Activated B cell treated with CpG ODN at 0.5 μM for 24 hours (primary cell): ENCODE data around the gene HDHD3. TPM values are rescaled to one million over a fixed set of nuclear protein-coding genes. Genes with fewer than 3 reads are reported as not detected.

Experiments
- ATAC-seq: fragments of 200-7000 bp; cut with Tn5 transposase; one replicate; pipeline ENCODE4 v1.10.0; 2021; ENCODE audit warnings: low read depth, mild to moderate bottlenecking, moderate library complexity
- CTCF ChIA-PET: fragments of 350-600 bp; sonication (Branson Sonifier 250); formaldehyde crosslinking; loops from one replicate; lab custom pipeline; 2021; ENCODE audit warnings: antibody characterized with exemption; lab: Charles Lee
- POLR2A ChIA-PET: fragments of 350-600 bp; sonication (Branson Sonifier 250); formaldehyde crosslinking; loops from one replicate; lab custom pipeline; 2021; ENCODE audit warnings: antibody characterized with exemption; lab: Charles Lee
- DNase-seq: peaks from one replicate; pipeline ENCODE4 v3.0.0; 2022
- H3K27ac Mint-ChIP-seq: one replicate; pipeline ENCODE4 v1.8.0; 2020; ENCODE audit warnings: mixed read lengths
- H3K27me3 Mint-ChIP-seq: one replicate; pipeline ENCODE4 v1.8.0; 2021; ENCODE audit warnings: mixed read lengths
- H3K36me3 Mint-ChIP-seq: one replicate; pipeline ENCODE4 v1.8.0; 2021; ENCODE audit warnings: low read depth, mixed read lengths
- H3K4me1 Mint-ChIP-seq: one replicate; pipeline ENCODE4 v1.8.0; 2021; ENCODE audit warnings: mixed read lengths
- H3K4me3 Mint-ChIP-seq: one replicate; pipeline ENCODE4 v1.8.0; 2020; ENCODE audit warnings: mild to moderate bottlenecking, mixed read lengths
- H3K9me3 Mint-ChIP-seq: one replicate; pipeline ENCODE4 v1.8.0; 2020; ENCODE audit warnings: mixed read lengths
- intact Hi-C: fragments of 100-400 bp; cut with micrococcal nuclease; formaldehyde crosslinking; loops from one replicate; pipeline ENCODE4 v1.15.1; 2024
- total RNA-seq: library from RNA; stranded (reverse); gene quantifications from 2 replicates; pipeline ENCODE4 v1.2.3, GENCODE V29; 2022
- TF ChIP-seq, protein P1 (sequence below): fragments of 200-600 bp; IDR thresholded peaks from one replicate; pipeline ENCODE4 v1.8.0; 2022; ENCODE audit warnings: antibody characterized with exemption, mild to moderate bottlenecking

The HDHD3 gene
- total RNA-seq, 1 donor from 2014 or later: 23.9 TPM

DNA sequence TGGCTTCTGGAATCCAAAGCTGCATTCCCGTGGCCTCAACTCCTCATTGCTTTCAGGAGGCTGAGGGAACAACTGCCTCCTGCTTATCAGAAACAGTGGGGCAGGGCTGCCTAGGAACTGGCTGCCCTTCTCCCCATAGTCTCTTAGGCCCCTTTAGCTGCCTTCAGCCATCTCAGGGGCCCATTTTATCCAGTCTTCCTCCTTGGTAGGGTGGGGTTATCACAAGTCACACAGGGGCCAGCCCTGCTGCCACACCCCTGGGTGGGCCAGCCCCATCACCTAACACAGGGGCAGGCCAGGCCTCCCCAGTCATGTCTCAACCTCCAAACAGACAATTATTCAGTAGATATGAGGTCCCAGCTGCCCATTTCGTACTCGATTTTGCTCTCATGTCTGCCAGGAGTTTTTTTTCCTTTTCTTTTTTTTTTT is 20.4 kb upstream of the HDHD3 start:
- Mint-ChIP-seq H3K36me3 (peaks cover 18% of the 10 kb centered on the region), H3K4me3 (no peak overlapping the region), H3K9me3 (no peaks in the 10 kb centered on the region), H3K27me3 (no peaks in the 10 kb centered on the region), H3K27ac (no peak overlapping the region), H3K4me1 (peaks cover 17% of the 10 kb centered on the region)
- DNase-seq: no peak
- TF ChIP-seq, protein P1, sequence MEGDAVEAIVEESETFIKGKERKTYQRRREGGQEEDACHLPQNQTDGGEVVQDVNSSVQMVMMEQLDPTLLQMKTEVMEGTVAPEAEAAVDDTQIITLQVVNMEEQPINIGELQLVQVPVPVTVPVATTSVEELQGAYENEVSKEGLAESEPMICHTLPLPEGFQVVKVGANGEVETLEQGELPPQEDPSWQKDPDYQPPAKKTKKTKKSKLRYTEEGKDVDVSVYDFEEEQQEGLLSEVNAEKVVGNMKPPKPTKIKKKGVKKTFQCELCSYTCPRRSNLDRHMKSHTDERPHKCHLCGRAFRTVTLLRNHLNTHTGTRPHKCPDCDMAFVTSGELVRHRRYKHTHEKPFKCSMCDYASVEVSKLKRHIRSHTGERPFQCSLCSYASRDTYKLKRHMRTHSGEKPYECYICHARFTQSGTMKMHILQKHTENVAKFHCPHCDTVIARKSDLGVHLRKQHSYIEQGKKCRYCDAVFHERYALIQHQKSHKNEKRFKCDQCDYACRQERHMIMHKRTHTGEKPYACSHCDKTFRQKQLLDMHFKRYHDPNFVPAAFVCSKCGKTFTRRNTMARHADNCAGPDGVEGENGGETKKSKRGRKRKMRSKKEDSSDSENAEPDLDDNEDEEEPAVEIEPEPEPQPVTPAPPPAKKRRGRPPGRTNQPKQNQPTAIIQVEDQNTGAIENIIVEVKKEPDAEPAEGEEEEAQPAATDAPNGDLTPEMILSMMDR: no peak
- intact Hi-C loops: no loop called here
- ChIA-PET CTCF (no interaction called here), POLR2A (interaction anchor here (0.6 kb wide), 1 partner anchor 668 kb away, joined by 11 read pairs; no protein-coding TSS in a partner anchor)
- ATAC-seq: no peak

DNA sequence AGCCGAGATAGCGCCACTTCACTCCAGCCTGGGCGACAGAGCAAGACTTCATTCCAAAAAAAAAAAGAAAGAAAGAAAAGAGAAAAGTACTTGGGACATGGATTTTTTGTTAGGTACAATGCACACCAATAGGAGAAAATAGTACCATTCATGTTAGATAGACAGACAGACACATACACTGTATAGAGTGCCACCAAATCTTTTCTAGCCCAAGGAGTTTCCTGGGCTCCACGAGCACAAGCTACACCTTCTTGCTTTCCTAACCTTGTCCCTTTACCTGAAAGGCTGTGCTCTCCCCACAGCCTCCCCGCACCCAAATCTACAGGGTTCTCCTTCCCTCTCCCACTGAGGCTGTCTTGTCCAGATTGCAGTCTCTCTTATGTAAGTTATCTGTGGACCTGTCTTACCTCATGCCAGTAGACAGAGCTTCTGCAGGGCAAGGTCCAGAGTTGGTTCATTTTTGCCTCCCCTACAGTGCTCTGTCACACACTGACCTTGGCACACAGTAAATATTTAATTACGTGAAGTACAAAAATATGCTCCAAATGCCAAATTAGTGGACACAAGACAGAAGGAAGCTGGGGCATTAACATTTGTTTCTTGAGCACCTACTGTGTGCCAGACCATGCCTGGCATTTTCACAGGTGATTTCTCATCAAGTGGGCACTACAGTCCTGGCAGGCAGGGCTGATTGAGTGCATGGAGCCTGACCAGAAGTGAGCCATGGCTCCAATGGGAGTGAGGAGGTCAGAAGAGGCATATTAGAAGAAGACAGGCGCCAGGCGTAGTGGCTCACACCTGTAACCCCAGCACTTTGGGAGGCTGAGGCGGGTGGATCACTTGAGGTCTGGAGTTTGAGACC is 18.4 kb upstream of the HDHD3 start:
- Mint-ChIP-seq H3K27ac (no peak overlapping the region), H3K4me1 (peaks cover 5% of the 10 kb centered on the region), H3K36me3 (peaks cover 33% of the 10 kb centered on the region), H3K4me3 (no peak overlapping the region), H3K27me3 (no peaks in the 10 kb centered on the region), H3K9me3 (no peaks in the 10 kb centered on the region)
- intact Hi-C loops: no loop called here
- CTCF ChIA-PET: no interaction called here
- POLR2A ChIA-PET: interaction anchor here (0.6 to 1.5 kb wide), 2 partner anchors 19 to 136 kb away, joined by 10 to 12 read pairs; partner anchors contain the start of gene HDHD3
- ATAC-seq: no peak
- TF ChIP-seq, protein P1: no peak
- no peak for DNase-seq

DNA sequence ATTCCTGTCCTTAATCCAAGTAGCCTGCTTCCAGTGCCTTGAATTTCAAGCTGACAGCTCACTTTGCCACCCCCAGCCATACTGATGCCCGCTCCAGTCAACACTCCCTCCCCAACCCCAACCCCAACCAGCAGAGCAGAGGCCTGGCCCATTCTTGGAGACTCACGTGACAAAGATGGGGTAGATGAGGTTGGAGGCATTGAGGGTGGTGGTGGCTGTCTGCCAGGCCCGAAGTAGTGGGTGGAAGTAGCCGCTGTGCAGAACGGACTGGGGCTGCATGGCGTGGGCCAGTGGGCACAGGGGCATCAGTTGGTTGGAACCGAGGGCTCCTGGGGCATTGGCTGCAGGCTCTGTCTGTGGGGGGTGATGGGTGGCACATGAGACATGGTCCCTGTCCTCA is 16.5 kb upstream of the HDHD3 start:
- CTCF ChIA-PET: interaction anchor here (0.9 kb wide), 1 partner anchor 13 kb away, joined by 5 read pairs; no protein-coding TSS in a partner anchor
- Mint-ChIP-seq H3K36me3 (peaks cover 49% of the 10 kb centered on the region), H3K4me1 (no peaks in the 10 kb centered on the region), H3K27me3 (no peaks in the 10 kb centered on the region), H3K4me3 (no peak overlapping the region), H3K9me3 (no peaks in the 10 kb centered on the region), H3K27ac (no peak overlapping the region)
- TF ChIP-seq, protein P1: no peak
- DNase-seq (no peak), ATAC-seq (no peak)
- intact Hi-C loops: no loop called here
- POLR2A ChIA-PET: no interaction called here

DNA sequence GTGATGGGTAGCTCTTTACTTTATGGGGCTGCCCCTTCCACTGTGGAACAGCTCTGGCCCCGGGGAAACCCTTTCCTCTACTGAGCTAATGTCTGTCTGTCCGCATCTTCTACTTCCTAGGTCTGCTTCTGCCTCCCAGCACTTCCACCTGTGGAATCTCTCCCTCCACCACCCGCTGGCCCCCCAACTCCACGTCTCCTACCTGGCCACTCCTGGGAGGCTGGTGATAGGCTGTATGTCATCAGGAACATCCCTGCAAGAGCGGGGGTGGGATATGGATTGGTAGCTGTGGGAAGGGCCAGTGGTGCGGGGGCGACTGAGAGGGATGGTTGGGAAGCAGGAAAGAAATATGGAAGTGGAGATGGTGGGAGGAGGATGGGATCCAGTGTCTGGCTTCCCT is 15.1 kb upstream of the HDHD3 start:
- Mint-ChIP-seq H3K4me3 (no peak overlapping the region), H3K4me1 (no peaks in the 10 kb centered on the region), H3K27ac (no peak overlapping the region), H3K27me3 (no peaks in the 10 kb centered on the region), H3K36me3 (peaks cover 62% of the 10 kb centered on the region), H3K9me3 (no peaks in the 10 kb centered on the region)
- intact Hi-C loops: no loop called here
- no peak for DNase-seq
- ChIA-PET CTCF (no interaction called here), POLR2A (no interaction called here)
- ATAC-seq: no peak
- TF ChIP-seq, protein P1: no peak

DNA sequence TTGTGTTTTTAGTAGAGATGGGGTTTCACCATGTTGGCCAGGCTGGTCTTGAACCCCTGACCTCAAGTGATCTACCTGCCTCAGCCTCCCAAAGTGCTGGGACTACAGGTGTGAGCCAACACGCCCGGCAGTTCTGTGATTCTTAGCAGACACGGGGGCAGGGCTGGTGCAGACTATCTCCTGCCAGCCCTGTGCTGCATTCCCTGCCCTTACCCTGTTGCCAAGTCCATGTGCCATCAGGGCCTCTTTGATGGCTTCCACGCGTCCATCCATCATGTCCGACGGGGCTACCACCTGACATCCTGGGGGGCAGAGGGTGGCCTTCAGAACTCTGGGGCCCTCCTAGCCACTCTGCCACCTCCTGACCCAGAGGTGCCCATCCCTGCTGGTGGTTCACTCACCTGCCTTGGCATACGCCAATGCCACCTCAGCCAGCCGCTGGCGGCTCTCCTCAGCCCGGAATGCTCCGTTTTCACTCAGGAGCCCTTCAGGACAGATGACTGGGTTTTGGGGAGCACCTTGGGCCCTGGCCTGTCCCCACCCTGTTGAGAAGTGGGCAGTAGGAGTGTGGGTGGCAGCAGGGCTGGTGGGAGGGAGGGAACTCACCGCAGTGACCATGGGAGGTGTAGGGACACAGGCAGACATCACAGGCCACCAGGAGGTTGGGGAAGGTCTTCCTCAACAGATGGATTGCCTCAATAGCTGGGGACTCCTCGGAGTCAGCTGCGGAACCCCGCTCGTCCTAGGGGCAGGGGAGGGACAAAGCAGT is 13.6 kb upstream of the HDHD3 start:
- DNase-seq: no peak
- peaks cover 63% of the 10 kb centered on the region for H3K36me3 Mint-ChIP-seq
- ChIA-PET POLR2A (no interaction called here), CTCF (no interaction called here)
- TF ChIP-seq, protein P1: no peak
- intact Hi-C loops: no loop called here
- no peaks in the 10 kb centered on the region for H3K4me1 Mint-ChIP-seq
- ATAC-seq: no peak
- H3K27me3 Mint-ChIP-seq: no peaks in the 10 kb centered on the region
- H3K27ac Mint-ChIP-seq: no peak overlapping the region
- no peak overlapping the region for H3K4me3 Mint-ChIP-seq
- no peaks in the 10 kb centered on the region for H3K9me3 Mint-ChIP-seq
